ENCODE data around the gene TMEM131L.

TMEM131L gene

DNA sequence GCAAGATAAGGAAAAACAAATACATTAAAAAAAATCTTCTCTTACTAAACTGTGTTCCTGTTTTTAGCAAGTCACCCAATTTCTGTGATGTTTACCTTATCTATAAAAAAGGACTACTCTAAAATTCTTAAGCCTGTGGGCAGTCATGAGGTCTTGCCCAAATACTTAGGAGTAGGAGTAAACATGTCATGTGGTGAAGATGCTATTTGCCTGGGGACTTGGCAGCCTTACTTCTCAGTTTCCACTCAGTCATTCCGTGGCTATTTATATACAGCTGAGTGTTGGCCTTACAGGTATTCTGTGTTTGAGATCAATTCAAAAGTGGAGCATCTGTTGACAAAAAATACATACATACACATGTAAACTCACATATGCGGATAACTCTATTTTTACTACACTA is 128.1 kb downstream of the TMEM131L start:
- H3K9me2 ChIP-seq (replicated peaks; ENCODE audit: low read depth, low read length) = no peaks in the 10 kb centered on the region
- H3K9ac ChIP-seq (ENCODE audit: low read depth, low read length, poor library complexity, severe bottlenecking) = no peak overlapping the region

DNA sequence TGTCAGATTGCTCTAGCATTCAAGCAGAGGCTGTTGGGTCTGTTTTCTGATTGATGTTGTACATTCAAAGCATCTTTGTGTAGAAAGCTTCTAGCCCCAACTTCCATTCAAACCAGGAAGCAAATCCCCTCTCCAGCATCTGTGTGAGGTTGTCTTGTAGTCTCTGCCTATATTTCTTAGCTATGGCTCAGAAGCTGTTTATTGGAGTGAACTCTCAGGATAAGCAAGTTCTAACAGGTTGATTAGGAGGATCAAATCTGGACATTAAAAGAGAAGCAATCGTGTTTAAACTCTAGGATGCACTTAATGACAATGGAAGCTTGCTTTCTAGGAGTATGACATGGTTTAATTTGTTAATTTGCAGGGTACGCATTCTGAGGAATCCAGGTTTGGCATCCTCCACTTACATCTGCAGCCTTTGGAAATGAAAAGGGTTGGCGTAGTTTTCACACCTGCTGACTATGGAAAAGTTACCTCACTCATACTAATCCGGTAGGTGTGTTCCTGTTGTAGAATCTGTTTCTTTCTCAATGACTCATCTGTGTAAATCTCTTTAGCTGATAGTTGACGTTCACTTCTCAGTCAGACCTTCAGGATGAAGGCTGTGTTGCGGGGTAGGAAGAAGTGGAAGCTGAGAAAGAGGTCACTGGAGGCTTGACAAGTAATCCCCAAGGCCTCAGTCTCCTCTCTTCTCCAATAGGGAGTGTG is 129.9 kb downstream of the TMEM131L start:
- no peaks in the 10 kb centered on the region for H3K9me3 ChIP-seq (ENCODE audit: insufficient read depth, low read depth, low read length)
- H3K4me1 ChIP-seq (ENCODE audit: insufficient read depth, low read length, poor library complexity, severe bottlenecking) = no peaks in the 10 kb centered on the region
- peaks cover 91% of the 10 kb centered on the region for H3K36me3 ChIP-seq (ENCODE audit: insufficient read depth, low read length)
- no peak overlapping the region for H3K9ac ChIP-seq (ENCODE audit: low read depth, low read length, poor library complexity, severe bottlenecking)
- TF ChIP-seq, protein P1, sequence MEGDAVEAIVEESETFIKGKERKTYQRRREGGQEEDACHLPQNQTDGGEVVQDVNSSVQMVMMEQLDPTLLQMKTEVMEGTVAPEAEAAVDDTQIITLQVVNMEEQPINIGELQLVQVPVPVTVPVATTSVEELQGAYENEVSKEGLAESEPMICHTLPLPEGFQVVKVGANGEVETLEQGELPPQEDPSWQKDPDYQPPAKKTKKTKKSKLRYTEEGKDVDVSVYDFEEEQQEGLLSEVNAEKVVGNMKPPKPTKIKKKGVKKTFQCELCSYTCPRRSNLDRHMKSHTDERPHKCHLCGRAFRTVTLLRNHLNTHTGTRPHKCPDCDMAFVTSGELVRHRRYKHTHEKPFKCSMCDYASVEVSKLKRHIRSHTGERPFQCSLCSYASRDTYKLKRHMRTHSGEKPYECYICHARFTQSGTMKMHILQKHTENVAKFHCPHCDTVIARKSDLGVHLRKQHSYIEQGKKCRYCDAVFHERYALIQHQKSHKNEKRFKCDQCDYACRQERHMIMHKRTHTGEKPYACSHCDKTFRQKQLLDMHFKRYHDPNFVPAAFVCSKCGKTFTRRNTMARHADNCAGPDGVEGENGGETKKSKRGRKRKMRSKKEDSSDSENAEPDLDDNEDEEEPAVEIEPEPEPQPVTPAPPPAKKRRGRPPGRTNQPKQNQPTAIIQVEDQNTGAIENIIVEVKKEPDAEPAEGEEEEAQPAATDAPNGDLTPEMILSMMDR (conservative IDR thresholded peaks at IDR 0.05; ENCODE audit: low read length) = no peak
- TF ChIP-seq EZH2phosphoT487 (IDR thresholded peaks at IDR 0.05; ENCODE audit: borderline replicate concordance) = no peak
- H4K20me1 ChIP-seq (ENCODE audit: insufficient read depth, low read length, poor library complexity, severe bottlenecking) = no peaks in the 10 kb centered on the region
- H3K79me2 ChIP-seq (ENCODE audit: insufficient read depth, low read length) = no peaks in the 10 kb centered on the region
- H3K9me2 ChIP-seq (replicated peaks; ENCODE audit: low read depth, low read length) = no peaks in the 10 kb centered on the region
- no peaks in the 10 kb centered on the region for H3F3A ChIP-seq (ENCODE audit: low read depth)
- H3K4me3 ChIP-seq (ENCODE audit: low read length, poor library complexity, severe bottlenecking) = no peak overlapping the region
- H2AFZ ChIP-seq (ENCODE audit: low read length) = no peak overlapping the region
- no peaks in the 10 kb centered on the region for H3K27me3 ChIP-seq (ENCODE audit: insufficient read depth, low read length, poor library complexity, severe bottlenecking)
- H3K4me2 ChIP-seq (ENCODE audit: low read depth, low read length, poor library complexity, severe bottlenecking) = no peak overlapping the region

More for the DNA sequence above, 128.1 kb downstream of the TMEM131L start:
- H3K4me2 ChIP-seq (ENCODE audit: low read depth, low read length, poor library complexity, severe bottlenecking) = no peak overlapping the region
- H2AFZ ChIP-seq (ENCODE audit: low read length) = no peak overlapping the region
- H3K4me3 ChIP-seq (ENCODE audit: low read length, poor library complexity, severe bottlenecking) = no peak overlapping the region
- no peaks in the 10 kb centered on the region for H3K4me1 ChIP-seq (ENCODE audit: insufficient read depth, low read length, poor library complexity, severe bottlenecking)
- H3K79me2 ChIP-seq (ENCODE audit: insufficient read depth, low read length) = no peaks in the 10 kb centered on the region
- no peak for TF ChIP-seq EZH2phosphoT487 (IDR thresholded peaks at IDR 0.05; ENCODE audit: borderline replicate concordance)
- TF ChIP-seq, protein P1 (conservative IDR thresholded peaks at IDR 0.05; ENCODE audit: low read length) = no peak
- H3F3A ChIP-seq (ENCODE audit: low read depth) = no peaks in the 10 kb centered on the region
- no peaks in the 10 kb centered on the region for H4K20me1 ChIP-seq (ENCODE audit: insufficient read depth, low read length, poor library complexity, severe bottlenecking)
- H3K9me3 ChIP-seq (ENCODE audit: insufficient read depth, low read depth, low read length) = no peaks in the 10 kb centered on the region
- H3K27me3 ChIP-seq (ENCODE audit: insufficient read depth, low read length, poor library complexity, severe bottlenecking) = no peaks in the 10 kb centered on the region
- H3K36me3 ChIP-seq (ENCODE audit: insufficient read depth, low read length) = peaks cover 91% of the 10 kb centered on the region

DNA sequence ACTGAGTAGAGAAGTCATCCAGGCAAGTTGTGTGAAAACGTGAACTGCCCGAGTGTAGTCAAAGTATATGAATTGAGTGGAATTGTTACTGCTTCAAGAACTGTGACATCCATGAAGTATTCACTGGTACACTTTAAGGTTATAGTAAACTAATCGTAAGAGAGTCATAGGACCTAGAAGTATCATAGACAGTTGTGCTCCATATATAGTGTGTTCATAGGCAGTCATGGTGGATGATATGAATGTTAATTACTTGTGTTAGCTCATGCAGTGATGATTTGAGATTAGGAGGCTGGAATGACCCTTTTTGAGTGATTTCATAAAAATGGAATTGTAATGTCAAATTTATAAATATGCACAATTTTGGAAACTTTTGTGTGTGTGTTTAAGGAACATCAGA is 136.6 kb downstream of the TMEM131L start:
- Histone ChIP-seq H3K4me2 (ENCODE audit: low read depth, low read length, poor library complexity, severe bottlenecking) (no peak overlapping the region), H3K36me3 (ENCODE audit: insufficient read depth, low read length) (peaks cover 93% of the 10 kb centered on the region), H3K9me3 (ENCODE audit: insufficient read depth, low read depth, low read length) (no peaks in the 10 kb centered on the region), H3K27me3 (ENCODE audit: insufficient read depth, low read length, poor library complexity, severe bottlenecking) (no peaks in the 10 kb centered on the region), H3K4me3 (ENCODE audit: low read length, poor library complexity, severe bottlenecking) (no peak overlapping the region), H4K20me1 (ENCODE audit: insufficient read depth, low read length, poor library complexity, severe bottlenecking) (no peaks in the 10 kb centered on the region), H3K9me2 (replicated peaks; ENCODE audit: low read depth, low read length) (no peaks in the 10 kb centered on the region), H3K4me1 (ENCODE audit: insufficient read depth, low read length, poor library complexity, severe bottlenecking) (no peaks in the 10 kb centered on the region), H3F3A (ENCODE audit: low read depth) (no peaks in the 10 kb centered on the region), H3K9ac (ENCODE audit: low read depth, low read length, poor library complexity, severe bottlenecking) (no peak overlapping the region), H3K79me2 (ENCODE audit: insufficient read depth, low read length) (no peaks in the 10 kb centered on the region), H2AFZ (ENCODE audit: low read length) (no peak overlapping the region)
- no peak for TF ChIP-seq EZH2phosphoT487 (IDR thresholded peaks at IDR 0.05; ENCODE audit: borderline replicate concordance)
- TF ChIP-seq, protein P1 (conservative IDR thresholded peaks at IDR 0.05; ENCODE audit: low read length) = no peak
